ENCODE measurements around the gene GCGR.

The GCGR gene

GRCh38 chr17:81852237-81852636 lies 48.3 kb downstream of the GCGR start:
- no peak for DNase-seq

- no peak for DNase-seq
Observed at GRCh38 chr17:81854974-81855774, 51.2 kb downstream of the GCGR start.

GRCh38 chr17:81858170-81858966 lies 54.4 kb downstream of the GCGR start:
- DNase-seq, result no peak

GRCh38 chr17:81858967-81859905 lies 55.3 kb downstream of the GCGR start:
- DNase-seq, result no peak

- no peak for DNase-seq
Observed at GRCh38 chr17:81859906-81860755, 56.2 kb downstream of the GCGR start, which contains the start of gene P4HB. P4HB (minus strand) TSS chr17:81860535; CDS start chr17:81860471, 64 bp downstream.

- DNase-seq, result peak; percentile 100
Observed at GRCh38 chr17:81860756-81861568, 57.0 kb downstream of the GCGR start.

- DNase-seq, result no peak
Observed at GRCh38 chr17:81863123-81863675, 59.2 kb downstream of the GCGR start.
